ENCODE data around the gene PCDHGA8.

DNA sequence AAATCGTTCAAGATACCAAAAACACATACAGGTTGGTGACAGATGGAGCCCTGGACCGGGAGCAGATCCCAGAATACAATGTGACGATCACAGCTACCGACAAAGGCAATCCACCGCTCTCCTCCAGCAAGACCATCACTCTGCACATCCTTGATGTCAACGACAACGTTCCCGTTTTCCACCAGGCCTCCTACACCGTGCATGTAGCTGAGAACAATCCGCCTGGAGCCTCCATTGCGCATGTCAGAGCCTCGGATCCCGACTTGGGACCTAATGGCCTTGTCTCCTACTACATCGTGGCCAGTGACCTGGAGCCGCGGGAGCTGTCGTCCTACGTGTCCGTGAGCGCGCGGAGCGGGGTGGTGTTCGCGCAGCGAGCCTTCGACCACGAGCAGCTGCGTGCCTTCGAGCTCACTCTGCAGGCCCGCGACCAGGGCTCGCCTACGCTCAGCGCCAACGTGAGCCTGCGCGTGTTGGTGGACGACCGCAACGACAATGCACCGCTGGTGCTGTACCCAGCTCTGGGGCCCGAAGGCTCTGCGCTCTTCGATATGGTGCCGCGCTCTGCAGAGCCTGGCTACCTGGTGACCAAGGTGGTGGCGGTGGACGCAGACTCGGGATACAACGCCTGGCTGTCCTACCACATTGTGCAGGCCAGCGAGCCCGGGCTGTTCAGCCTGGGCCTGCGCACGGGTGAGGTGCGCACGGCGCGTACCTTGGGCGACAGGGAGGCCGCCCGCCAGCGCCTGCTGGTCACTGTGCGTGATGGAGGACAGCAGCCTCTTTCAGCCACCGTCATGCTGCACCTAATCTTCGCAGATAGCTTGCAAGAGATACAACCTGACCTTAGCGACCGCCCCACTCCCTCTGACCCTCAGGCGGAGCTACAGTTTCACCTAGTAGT lies 20.6 kb upstream of the PCDHGA8 start:
- no peak for TF ChIP-seq YY1 (IDR thresholded peaks at IDR 0.05; ENCODE audit: insufficient read depth, insufficient read length)
- TF ChIP-seq ZNF274 (IDR thresholded peaks at IDR 0.05; ENCODE audit: low read depth, low read length), result no peak
- TF ChIP-seq SUZ12 (IDR thresholded peaks at IDR 0.05; ENCODE audit: extremely low read depth, insufficient read depth, insufficient read length), result no peak

All from NT2/D1 (cell line).